GM18907 (cell line): ENCODE data around the gene CFAP92.

ENCODE experiments used
- ATAC-seq: cut with Tn5 transposase; IDR thresholded peaks from one replicate; pipeline ENCODE4 v1.9.1; 2021; ENCODE audit warnings: mild to moderate bottlenecking, moderate library complexity; ENCODE audit not compliant: unreplicated experiment

Gene CFAP92

DNA sequence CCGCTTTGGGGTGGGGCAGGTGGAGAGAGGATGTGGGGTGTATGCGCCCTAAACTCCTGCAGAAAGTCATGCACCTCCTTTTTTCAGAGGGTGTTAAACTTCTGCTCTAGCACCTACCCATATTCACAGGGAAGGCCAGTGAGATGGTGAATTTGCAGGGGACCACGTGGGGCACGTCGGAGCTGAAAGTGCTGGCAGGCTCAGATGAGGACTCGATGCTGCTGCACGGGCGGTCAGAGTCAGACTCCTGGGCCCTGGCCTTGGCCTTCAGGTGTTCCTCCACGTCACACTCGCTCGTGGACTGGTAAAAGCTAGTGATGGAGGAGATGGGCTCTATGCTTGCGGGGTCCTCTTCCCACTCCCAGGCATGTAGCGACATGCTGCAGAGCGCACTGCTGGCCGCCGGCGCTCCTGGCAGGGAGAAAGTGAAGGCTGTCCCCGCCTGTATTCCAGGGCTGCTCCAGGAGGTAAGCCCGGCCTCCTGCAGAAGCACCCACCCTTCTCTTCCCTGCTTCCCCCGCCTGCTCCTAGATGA, 883 bp downstream of the CFAP92 start:
- ATAC-seq = no peak

- ATAC-seq = no peak
Observed at GRCh38 chr3:128991355-128991895, 2.5 kb downstream of the CFAP92 start.

DNA sequence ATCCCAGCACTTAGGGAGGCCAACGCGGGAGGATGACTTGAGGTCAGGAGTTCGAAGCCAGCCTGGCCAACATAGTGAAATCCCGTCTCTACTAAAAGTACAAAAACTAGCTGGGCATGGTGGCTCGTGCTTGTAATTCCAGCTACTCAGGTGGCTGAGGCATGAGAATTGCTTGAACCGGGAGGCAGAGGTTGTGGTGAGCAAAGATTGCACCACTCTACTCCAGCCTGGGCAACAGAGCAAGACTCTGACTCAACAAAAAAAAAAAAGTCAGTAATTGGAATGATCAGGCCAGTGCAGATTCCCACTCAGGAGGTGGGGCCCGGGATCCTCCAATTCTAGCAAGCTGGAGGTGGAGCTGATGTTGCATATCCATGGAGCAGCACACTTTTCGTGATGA, 5.6 kb downstream of the CFAP92 start:
- no peak for ATAC-seq

DNA sequence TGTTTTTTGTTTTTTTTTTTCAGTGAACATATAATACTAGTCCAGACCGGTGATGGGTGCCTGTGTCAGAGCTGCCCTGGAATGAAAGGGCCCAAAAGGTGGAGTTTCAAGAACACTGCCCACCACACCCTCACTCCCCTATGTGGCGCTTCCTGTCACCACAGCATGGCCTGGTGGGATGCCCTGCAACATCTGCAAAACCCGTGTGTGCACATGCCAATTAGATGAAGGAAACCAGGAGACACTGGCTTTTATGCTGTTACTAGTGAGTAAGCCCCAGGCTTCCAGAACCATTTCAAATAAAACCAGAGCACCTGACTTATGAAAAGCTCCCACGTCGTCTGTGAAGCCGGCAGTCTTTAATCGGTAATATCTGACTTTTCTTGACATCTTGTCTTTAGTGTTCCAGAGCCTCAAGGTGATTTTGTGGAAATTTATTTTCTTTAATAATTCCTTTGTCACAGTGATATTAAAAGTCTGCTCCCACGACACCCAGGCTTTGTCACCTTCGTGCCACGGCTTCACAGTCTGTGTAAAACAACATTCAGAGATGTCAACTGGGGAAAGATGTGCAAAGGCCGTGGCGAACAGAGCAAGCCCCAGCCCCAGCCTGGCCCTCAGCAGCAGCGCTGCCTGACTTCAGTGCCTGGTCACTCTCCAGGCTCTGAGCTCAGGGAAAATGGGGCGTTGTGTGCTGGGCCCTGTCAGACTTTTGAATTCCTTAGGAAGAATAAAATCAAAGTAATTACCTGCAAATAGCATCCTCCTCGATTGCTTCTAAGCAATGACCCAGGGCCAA, 6.4 kb downstream of the CFAP92 start:
- ATAC-seq = no peak

DNA sequence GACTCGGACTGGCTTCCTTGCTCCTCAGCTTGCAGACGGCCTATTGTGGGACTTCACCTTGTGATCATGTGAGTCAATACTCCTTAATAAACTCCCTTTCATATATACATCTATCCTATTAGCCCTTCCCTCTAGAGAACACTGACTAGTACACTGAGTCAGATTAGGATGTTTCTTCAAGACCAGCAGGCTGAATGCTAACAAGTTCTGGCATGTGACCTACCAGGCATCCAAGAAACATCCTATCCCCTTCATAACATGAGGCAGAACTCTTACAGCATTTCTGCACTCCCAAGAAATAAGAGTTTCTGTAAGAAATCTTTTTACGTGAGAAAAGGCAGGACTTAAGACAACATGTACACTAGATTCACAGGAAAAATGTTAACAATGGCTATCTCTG, 9.3 kb downstream of the CFAP92 start:
- ATAC-seq = no peak

DNA sequence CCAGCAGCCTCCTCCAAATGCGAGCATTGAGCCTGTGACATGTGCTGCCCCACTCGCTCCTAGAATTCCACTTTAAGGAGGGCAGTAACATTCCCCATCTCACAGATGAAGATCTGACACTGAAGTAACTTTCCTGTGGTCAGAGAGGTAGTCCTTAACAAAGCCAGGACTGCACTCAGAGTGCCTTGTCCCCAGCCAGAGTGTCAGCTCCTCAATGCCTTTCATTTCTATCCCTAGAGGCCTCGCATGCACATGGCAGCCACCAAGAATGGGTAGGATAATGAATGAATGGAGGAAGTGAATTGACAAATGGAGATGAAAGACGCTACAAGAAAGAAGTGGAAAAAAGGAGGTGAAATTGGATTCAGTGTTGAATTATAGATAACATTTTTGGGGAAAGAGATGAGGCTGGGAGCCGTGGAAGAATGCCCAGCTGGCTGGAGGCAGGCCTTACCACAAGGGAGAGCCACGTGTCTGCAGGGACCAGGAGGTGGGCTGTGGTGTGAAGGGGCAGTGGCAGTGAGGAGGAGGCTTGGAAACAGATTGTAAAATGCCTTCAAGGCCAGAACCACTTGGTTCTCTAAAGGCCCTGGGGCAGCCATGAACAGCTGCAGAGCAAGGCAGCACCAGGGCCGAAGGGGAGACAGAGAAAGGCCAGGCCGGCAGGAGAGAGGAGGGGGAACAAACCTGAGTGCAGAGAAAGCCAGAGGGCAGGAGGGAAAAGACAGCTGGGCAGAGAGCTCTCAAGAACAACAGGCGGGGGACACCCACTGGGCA, 10.4 kb downstream of the CFAP92 start:
- no peak for ATAC-seq

GRCh38 chr3:128975276-128975675, 18.6 kb downstream of the CFAP92 start:
- no peak for ATAC-seq

DNA sequence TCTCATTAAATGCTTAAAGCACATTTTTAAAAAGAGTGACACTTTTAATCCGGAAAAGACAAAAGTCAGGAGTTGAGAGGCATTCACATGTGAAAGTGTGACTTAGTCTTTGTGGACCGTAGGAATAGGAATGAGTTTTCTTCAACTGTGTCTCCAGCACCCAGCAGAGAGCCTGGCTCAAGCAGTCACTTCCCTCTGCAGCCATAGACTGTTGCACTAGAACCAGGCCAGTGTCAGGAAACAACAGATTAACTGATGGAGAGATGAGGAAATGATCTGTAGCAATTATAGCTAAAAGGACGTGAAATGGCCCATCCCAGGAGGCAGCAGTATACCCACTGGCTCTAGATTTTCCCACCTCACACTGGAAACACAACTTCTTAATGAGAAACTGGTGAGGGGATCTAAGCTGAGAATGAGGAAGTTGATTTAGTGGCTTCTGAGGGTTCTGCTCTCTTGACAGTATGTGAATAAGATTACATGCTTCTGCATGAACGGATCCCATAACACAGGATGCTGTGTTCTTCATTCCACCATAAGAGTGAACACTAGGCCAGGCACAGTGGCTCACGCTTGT, 19.8 kb downstream of the CFAP92 start:
- ATAC-seq = no peak

GRCh38 chr3:128971421-128972100, 22.3 kb downstream of the CFAP92 start:
- ATAC-seq = no peak

- ATAC-seq = no peak
Observed at GRCh38 chr3:128970740-128971047, 23.2 kb downstream of the CFAP92 start.

DNA sequence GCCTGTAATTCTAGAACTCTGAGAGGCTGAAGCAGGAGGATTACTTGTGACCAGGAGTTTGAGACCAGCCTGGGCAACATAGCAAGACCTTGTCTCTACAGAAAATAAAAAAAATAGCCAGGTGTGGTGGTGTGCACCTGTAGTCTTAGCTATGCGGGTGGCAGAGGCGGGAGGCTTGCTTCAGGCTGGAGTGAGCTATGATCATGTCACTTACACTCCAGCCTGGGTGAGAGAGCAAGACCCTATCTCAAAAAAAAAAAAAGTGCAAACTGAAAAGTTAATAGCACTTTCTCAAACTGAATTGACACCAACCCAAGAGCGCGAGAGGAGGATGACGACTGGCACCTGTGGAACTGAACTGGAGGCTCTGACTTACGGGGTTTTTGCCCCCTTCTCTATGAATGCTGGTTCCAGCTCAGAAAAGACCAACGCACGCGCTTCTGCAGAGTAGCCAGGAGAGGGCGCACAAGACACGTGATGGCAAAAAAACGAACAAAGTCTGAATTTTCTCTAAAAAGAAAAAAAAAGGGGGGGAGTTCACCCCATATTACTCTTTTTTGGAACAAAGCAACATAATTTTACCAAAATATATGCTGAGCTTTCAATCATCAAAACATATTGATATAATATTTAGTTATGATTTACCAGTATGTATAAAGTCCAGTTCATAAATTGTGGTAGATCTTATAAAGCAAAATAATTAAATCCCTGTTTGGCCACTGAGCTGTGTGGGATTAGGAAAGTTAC, 23.7 kb downstream of the CFAP92 start:
- no peak for ATAC-seq

DNA sequence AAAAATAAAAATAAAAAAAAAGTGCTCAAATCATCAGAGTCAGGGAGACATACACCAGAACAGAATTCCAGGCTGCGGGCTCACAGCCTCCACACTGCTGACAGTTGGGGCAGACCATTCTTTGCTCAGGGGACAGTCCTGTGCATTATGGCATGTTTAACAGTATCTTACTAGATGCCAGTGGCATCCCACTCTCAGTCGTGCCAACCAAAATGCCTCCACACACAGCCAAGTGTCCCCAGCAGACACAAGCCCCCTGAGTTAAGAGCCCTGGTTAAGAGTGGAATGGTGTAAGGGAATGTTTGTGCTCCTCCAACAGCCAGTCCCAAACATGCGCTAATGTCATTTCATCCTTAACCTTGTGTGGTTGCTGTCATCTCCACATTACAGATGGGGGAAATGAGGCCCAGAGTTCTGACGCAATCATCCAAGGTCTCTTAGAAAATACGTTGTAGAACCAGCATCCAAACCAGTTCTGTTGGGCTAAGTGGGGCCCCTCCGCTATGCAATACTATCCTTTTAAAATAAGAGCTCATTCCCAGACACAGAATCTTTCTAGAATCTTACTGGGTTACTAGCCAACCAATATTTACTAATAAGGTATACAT, 26.0 kb downstream of the CFAP92 start:
- no peak for ATAC-seq

GRCh38 chr3:128965818-128966217, 28.1 kb downstream of the CFAP92 start:
- no peak for ATAC-seq

DNA sequence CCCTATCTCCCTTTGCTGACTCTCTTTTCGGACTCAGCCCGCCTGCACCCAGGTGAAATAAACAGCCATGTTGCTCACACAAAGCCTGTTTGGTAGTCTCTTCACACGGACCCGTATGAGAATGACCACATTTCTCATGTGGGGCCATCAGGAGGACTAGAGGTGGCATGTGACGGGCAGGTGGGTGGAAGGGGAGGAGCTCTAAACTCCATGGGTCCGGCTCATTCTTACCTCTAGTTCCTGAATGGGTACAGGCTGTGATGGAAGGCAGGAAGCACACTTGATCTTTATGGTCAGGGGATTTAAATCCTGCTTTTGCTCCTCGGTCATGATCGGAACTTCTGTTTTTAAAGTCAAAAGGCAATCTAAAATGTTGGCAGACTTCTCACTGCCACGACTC, 28.6 kb downstream of the CFAP92 start:
- ATAC-seq = no peak

DNA sequence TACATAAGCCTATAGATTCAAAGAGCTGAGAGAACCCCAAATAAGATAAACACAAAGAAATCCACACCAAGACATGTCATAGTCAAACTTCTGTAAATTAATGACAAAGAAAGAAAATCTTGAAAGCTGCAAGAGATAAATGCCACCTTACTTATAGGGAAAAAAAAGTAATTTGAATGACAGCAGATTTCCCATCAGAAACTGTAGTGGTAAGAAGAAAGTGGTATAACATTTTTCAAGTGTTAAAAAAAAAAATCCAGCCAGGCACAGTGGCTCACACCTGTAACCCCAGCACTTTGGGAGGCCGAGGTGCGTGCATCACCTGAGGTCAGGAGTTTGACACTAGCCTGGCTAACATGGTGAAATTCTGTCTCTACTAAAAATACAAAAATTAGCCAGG, 37.4 kb downstream of the CFAP92 start:
- ATAC-seq = no peak

DNA sequence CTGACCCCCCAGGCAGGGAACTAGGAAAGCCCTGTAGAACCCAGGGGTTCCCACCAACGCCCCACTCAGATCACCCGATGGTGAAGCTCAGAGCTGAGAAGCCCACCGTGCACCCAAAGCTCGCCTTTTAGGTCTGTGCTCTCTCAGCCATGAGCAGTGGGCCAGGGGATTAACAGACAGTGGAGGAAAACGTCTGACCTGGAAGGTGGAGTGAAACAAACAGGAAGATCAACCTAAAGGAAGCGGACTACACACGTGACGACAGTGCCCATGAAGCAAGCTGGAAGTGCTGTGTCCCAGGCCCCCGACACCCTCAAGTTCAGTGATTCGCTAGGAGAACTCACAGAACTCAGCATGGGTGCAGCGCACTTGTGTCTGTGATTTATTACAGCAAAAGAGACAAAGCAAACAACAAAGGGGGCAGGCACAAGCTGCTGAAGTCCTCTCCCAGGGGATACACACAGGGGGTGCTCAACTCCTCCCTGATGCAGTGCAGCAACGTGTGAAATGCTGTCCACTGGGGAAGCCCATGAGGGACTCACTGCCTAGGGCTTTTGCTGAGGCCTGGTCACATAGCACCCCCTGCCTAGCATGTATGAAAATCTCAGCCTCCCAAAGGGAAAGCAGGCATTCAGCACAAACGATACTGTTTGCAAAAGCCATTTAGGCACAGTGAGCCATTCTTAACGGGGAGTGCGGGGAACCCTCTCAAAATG, 43.5 kb downstream of the CFAP92 start:
- ATAC-seq = no peak

DNA sequence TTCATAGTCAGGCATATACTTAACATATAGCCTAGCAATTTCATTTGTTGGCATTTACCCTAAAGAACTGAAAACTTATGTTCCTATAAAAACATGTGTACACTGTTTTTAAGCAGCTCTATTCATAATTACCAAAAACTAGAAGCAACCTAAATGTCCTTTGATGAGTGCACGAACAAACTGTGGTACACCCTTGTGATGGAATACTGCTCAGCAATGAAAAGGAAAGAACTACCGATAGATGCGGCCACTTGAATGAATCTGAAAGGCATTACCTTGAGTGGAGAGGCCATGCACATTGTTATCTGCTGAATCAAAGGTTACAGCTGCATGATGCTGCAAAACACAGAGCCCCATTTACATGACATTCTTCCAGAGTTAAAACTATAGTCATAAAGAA, 44.7 kb downstream of the CFAP92 start:
- no peak for ATAC-seq

- no peak for ATAC-seq
Observed at GRCh38 chr3:128946411-128946810, 47.5 kb downstream of the CFAP92 start.

DNA sequence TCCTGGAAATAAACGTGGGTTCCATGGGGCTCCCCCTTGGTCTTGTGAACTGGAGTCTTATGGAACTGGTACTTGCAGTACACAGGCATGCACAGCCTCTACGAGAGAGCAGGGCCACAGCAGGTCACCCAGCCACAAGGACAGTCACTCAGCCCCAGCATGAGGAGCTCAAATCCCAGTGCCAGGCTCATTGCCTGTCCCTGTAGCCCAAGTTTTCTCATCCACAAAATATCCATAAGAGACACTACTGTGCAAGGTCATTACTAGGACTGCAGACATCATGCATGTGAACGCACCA, 48.0 kb downstream of the CFAP92 start:
- no peak for ATAC-seq
